Measurements from ENCODE around the gene SECISBP2. TPM values are rescaled to one million over a fixed set of nuclear protein-coding genes. Genes with fewer than 3 reads are reported as not detected.

SECISBP2 gene
- total and polyA plus RNA-seq, 2 donors (not counting 1 experiment from before 2014, with no cell fraction given) = 56.6 to 124 TPM

- Histone ChIP-seq H3K4me2 (replicated peaks; ENCODE audit: low read depth, low read length, poor library complexity, severe bottlenecking) (no peak overlapping the region), H3K27ac (ENCODE audit: low read length in 2 of 2) (no peak overlapping the region), H3K4me3 (ENCODE audit: control extremely low read depth in 1 of 5, extremely low read depth in 1 of 5, insufficient read depth in 1 of 5, low read depth in 2 of 5, low read length in 4 of 5) (no peak overlapping the region), H4K20me1 (ENCODE audit: control insufficient read depth, insufficient read depth, low read length, poor library complexity, severe bottlenecking) (no peaks in the 10 kb centered on the region), H3K9ac (ENCODE audit: low read length) (no peak overlapping the region), H3K79me2 (ENCODE audit: control insufficient read depth, insufficient read depth, low read length) (peaks cover 18% of the 10 kb centered on the region), H3K4me1 (ENCODE audit: control insufficient read depth in 2 of 2, insufficient read depth in 2 of 2, low read length in 2 of 2) (no peaks in the 10 kb centered on the region), H2AFZ (ENCODE audit: insufficient read depth, low read depth, low read length, poor library complexity, severe bottlenecking) (no peak overlapping the region), H3K27me3 (replicated peaks in 1 of 4; ENCODE audit: control extremely low read depth in 1 of 4, control insufficient read depth in 3 of 4, insufficient read depth in 4 of 4, low read length in 3 of 4) (no peaks in the 10 kb centered on the region), H3K36me3 (replicated peaks in 1 of 2; ENCODE audit: control extremely low read depth in 1 of 2, control insufficient read depth in 1 of 2, extremely low read depth in 1 of 2, insufficient read depth in 2 of 2, low read length in 1 of 2) (peaks cover 0 to 7% of the 10 kb centered on the region in 2 experiments), H3K9me3 (ENCODE audit: control extremely low read depth in 1 of 3, control insufficient read depth in 2 of 3, insufficient read depth in 1 of 3, low read length in 2 of 3) (no peaks in the 10 kb centered on the region)
- no peak for TF ChIP-seq EZH2 (IDR thresholded peaks at IDR 0.05; ENCODE audit: borderline replicate concordance, insufficient read depth, low read depth, low read length, poor library complexity, severe bottlenecking)
- TF ChIP-seq, protein P1, sequence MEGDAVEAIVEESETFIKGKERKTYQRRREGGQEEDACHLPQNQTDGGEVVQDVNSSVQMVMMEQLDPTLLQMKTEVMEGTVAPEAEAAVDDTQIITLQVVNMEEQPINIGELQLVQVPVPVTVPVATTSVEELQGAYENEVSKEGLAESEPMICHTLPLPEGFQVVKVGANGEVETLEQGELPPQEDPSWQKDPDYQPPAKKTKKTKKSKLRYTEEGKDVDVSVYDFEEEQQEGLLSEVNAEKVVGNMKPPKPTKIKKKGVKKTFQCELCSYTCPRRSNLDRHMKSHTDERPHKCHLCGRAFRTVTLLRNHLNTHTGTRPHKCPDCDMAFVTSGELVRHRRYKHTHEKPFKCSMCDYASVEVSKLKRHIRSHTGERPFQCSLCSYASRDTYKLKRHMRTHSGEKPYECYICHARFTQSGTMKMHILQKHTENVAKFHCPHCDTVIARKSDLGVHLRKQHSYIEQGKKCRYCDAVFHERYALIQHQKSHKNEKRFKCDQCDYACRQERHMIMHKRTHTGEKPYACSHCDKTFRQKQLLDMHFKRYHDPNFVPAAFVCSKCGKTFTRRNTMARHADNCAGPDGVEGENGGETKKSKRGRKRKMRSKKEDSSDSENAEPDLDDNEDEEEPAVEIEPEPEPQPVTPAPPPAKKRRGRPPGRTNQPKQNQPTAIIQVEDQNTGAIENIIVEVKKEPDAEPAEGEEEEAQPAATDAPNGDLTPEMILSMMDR (IDR thresholded peaks at IDR 0.05) = no peak
- Mint-ChIP-seq H3K27ac (no peak overlapping the region), H3K9me3 (ENCODE audit: insufficient read depth) (no peaks in the 10 kb centered on the region), H3K4me1 (peaks cover 1% of the 10 kb centered on the region), H3K27me3 (no peaks in the 10 kb centered on the region), H3K4me3 (no peak overlapping the region)
- DNase-seq (no peak), ATAC-seq (ENCODE audit: low read depth) (no peak)
- intact Hi-C loops (cut with micrococcal nuclease) = no loop called here
- CTCF ChIA-PET = interaction anchor here (1.9 kb wide), 1 partner anchor 181 kb away, joined by 10 read pairs; no protein-coding TSS in a partner anchor
- 95% methylated on average over 11 of the region's 14 CpGs for WGBS (ENCODE audit: insufficient coverage)
- POLR2A ChIA-PET = no interaction called here
Measured at GRCh38 chr9:89367726-89368437, 49.6 kb downstream of the SECISBP2 start.

DNA sequence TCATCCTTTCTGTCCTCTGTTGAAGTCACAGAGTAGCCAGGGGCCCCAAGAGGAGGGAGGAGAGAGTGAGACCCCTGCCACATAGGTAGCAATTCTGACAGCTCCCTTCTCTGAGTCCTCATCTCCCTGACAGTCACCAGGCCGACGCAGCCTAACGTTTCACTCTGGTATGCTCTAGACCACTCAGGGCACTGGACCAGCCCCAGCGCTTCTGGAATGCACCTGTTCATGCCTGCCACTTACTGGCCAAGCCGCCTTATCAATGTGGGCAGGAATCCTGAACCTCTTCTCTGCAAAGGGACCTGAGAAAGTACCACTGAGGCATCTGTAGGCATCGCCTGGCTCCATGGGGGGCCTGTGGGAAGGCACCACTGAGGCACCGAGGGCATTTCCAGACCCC is 50.2 kb downstream of the SECISBP2 start:
- H3K9me3 Mint-ChIP-seq (ENCODE audit: insufficient read depth) = no peaks in the 10 kb centered on the region
- no peak overlapping the region for H3K27ac Mint-ChIP-seq
- Histone ChIP-seq H3K79me2 (ENCODE audit: control insufficient read depth, insufficient read depth, low read length) (peaks cover 18% of the 10 kb centered on the region), H3K36me3 (replicated peaks in 1 of 2; ENCODE audit: control extremely low read depth in 1 of 2, control insufficient read depth in 1 of 2, extremely low read depth in 1 of 2, insufficient read depth in 2 of 2, low read length in 1 of 2) (peaks cover 0 to 3% of the 10 kb centered on the region in 2 experiments), H3K9ac (ENCODE audit: low read length) (no peak overlapping the region), H3K27ac (ENCODE audit: low read length in 2 of 2) (no peak overlapping the region), H3K4me3 (ENCODE audit: control extremely low read depth in 1 of 5, extremely low read depth in 1 of 5, insufficient read depth in 1 of 5, low read depth in 2 of 5, low read length in 4 of 5) (no peak overlapping the region), H3K4me2 (replicated peaks; ENCODE audit: low read depth, low read length, poor library complexity, severe bottlenecking) (no peak overlapping the region), H4K20me1 (ENCODE audit: control insufficient read depth, insufficient read depth, low read length, poor library complexity, severe bottlenecking) (no peaks in the 10 kb centered on the region), H3K4me1 (ENCODE audit: control insufficient read depth in 2 of 2, insufficient read depth in 2 of 2, low read length in 2 of 2) (no peaks in the 10 kb centered on the region), H3K27me3 (replicated peaks in 1 of 4; ENCODE audit: control extremely low read depth in 1 of 4, control insufficient read depth in 3 of 4, insufficient read depth in 4 of 4, low read length in 3 of 4) (no peaks in the 10 kb centered on the region), H2AFZ (ENCODE audit: insufficient read depth, low read depth, low read length, poor library complexity, severe bottlenecking) (no peak overlapping the region), H3K9me3 (ENCODE audit: control extremely low read depth in 1 of 3, control insufficient read depth in 2 of 3, insufficient read depth in 1 of 3, low read length in 2 of 3) (no peaks in the 10 kb centered on the region)
- intact Hi-C loops (cut with micrococcal nuclease) = no loop called here
- H3K4me1 Mint-ChIP-seq = peaks cover 6% of the 10 kb centered on the region
- ChIA-PET CTCF (interaction anchor here (1.9 kb wide), 1 partner anchor 180 kb away, joined by 10 read pairs; no protein-coding TSS in a partner anchor), POLR2A (no interaction called here)
- H3K27me3 Mint-ChIP-seq = no peaks in the 10 kb centered on the region
- 98% methylated on average over 7 of the region's 7 CpGs for WGBS (ENCODE audit: insufficient coverage)
- no peak for DNase-seq
- ATAC-seq (ENCODE audit: low read depth) = no peak
- H3K4me3 Mint-ChIP-seq = no peak overlapping the region
- no peak for TF ChIP-seq EZH2 (IDR thresholded peaks at IDR 0.05; ENCODE audit: borderline replicate concordance, insufficient read depth, low read depth, low read length, poor library complexity, severe bottlenecking)
- TF ChIP-seq, protein P1 (IDR thresholded peaks at IDR 0.05) = no peak
